ENCODE measurements around the gene PDE1C.
"Not testable (repeated sequence)": the region's sequence is repeated elsewhere in the genome, so short reads cannot be mapped to it uniquely, and the experiment has no call there.

Gene PDE1C

GRCh38 chr7:32070406-32071360 is at the start of gene PDE1C:
Gene PDE1C, minus strand, starts transcription at chr7:32070407.
- DNase-seq (ENCODE audit: low spot score), result no peak

GRCh38 chr7:32119790-32120196 is 49.6 kb upstream of the PDE1C start:
- no peak for DNase-seq (ENCODE audit: low spot score)

DNA sequence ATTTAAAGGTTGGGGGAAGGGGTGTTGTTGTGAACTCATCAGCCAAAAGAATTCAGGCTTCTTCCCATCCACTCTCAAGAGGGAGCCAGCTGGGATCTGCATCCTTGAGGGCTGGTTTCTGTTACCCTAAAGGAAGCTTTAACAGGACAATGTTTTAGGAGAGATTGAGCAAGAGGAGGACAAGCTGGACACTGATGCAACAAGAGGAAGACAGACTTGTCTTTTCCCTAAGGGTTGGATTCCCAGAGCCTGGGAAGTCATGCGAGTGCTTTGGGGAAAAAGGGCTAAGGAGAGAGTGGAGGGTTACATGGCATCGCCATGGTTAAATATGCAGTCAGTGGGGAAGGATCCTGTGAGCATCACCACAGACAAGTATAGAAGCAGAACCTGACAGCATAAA is 47.6 kb upstream of the PDE1C start:
- no peak for DNase-seq (ENCODE audit: low spot score)

- no peak for DNase-seq (ENCODE audit: low spot score)
Observed at GRCh38 chr7:32116436-32116835, 46.2 kb upstream of the PDE1C start.

- no peak for DNase-seq (ENCODE audit: low spot score)
Observed at GRCh38 chr7:32115831-32116230, 45.6 kb upstream of the PDE1C start.

DNA sequence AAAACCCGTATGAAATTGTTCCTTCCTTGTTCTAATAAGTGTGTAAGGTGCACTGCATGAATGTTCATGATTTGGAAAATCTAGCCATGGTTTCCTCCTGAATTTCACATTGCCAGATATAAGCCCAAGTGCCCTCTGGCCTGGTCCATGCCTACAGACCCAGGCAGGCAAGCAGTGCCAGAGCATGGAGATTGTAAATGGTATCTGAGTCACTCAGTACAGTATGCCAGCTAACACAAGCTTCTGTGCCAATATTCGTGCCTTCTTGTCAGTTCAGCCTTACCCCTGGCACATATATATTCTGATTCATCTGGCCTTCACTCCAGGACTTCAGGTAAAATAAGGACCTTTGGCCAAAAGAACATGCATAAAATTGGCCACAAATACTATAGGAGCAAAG is 38.4 kb upstream of the PDE1C start:
- no peak for DNase-seq (ENCODE audit: low spot score)

DNA sequence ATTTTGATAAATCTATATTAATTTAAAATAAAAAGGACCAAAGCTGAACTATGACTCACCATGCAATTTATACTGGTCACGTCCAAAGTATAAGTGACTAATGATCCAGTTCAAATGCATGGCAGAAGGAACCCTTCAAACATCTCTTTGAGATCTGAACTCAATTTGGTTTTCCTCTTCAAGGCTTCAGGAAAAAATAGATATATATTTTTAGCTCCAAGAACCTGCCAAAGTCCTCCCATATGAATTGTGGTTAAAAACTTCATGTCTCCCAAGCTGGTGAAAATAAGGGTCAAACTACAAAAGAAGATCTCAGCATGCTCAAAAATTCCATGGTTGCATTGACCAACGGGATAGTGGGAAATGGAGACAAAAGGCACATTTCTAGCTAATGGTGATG is 34.6 kb upstream of the PDE1C start:
- no peak for DNase-seq (ENCODE audit: low spot score)

- DNase-seq (ENCODE audit: low spot score), result no peak
Observed at GRCh38 chr7:32103361-32103760, 33.2 kb upstream of the PDE1C start.

DNA sequence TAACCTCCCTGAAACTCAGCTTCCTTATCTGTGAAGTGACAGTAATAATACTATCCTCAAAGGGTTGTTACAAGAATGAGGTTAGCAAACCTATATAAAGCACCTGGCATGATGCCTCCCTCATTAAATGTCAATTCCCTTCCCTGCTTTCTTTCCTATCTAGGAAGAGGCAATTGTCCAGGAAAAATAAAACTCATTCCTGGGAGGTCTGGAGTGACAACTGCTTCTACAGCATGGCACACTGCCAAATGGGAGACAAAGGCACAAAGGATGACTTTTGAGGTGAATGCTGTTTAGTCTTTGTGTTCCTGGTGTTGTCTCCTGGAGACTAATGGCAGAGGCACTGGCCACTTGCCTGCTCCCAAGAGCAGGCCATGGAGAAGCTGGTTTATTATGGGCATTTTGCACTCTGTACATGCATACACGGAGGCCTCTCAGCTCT is 32.2 kb upstream of the PDE1C start:
- DNase-seq (ENCODE audit: low spot score), result no peak

DNA sequence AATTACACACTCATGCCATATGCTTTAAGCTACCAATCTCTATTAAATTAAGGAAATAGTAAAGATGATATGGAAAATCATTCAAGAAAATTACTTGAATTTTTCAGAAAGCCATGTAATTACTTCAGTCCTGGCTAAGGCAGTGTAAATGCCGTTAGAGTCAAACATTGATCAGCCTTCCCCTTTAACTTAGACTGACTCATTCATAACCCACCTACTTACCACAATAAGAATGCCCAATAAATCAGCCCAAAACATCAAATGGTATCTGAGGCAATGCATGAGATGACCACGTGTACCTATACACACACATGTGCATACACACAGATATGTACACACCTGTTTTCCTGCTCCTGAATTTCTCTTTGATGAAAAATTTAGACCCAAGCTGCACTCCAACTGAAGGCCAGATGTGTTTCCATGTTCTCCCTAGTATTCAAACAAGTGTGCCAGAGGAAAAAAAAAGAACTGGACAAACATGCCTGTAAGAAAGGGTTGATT is 30.2 kb upstream of the PDE1C start:
- no peak for DNase-seq (ENCODE audit: low spot score)

DNA sequence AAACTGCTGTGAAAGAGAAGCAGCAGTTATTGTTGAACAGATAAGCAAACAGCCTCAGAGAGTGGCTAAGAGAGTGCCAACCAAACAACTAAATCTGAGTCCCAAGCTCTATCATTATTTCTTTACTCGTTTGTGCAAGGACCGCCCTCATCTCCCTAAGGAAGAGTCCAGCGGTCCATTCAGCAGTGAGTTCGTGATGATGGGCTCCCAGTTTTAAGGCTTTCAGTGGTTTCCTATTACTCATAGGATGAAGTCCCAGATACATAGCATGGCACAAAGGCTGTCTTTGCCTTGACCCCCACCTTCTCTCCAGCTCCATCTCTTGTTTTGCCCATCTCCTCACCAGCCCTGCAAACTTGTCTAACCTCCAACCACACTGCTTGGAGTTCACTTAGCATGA is 24.3 kb upstream of the PDE1C start:
- no peak for DNase-seq (ENCODE audit: low spot score)

DNA sequence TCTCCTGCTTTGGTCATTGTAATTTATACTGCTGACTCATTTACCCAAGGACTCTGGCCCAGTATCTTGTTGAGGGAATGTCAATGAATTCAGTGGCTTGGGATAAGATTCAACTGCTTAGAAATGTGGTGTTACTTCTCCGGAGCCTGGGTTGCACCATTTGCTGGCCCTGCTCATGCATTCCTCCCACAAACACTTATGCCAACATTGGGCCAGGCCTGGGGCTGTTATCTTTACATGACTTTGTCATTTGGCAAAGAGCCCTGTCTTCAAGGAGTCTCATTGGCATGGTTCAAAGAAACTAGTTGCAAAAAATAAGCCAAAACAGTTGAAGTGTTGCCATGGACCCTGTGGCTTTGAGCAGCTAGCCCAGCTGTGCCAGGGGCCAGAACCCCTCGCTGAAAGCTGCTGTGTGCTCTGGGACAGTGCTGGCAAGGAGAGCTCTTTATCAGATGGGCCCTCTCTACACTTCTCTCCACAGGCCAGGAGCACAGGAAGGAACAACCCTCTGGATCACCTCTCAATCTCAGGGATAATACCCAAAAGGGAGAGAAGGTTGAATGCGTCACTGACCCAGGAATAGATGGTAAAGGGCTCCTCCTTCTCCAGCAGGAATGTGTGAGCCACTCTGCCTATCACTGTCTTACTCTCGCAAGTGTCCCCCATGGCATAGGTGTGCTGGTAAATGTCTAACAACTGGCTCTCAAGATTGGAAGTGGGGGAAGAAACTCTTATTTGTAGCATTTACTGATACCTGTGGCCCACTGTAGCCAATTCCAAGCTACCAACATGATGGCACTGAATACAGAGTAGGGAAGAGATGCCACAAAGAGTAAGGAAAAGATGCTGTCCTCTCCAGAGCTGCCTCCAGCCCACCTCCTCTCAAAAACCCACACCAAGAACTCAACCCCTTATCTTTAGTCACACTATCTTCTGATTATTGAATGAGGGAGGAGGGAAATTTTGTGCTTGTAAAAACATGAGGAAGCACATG is 23.5 kb upstream of the PDE1C start:
- no peak for DNase-seq (ENCODE audit: low spot score)

GRCh38 chr7:32092346-32092745 is 22.1 kb upstream of the PDE1C start:
- no peak for DNase-seq (ENCODE audit: low spot score)

GRCh38 chr7:32091608-32092210 is 21.5 kb upstream of the PDE1C start:
- DNase-seq (ENCODE audit: low spot score), result no peak

DNA sequence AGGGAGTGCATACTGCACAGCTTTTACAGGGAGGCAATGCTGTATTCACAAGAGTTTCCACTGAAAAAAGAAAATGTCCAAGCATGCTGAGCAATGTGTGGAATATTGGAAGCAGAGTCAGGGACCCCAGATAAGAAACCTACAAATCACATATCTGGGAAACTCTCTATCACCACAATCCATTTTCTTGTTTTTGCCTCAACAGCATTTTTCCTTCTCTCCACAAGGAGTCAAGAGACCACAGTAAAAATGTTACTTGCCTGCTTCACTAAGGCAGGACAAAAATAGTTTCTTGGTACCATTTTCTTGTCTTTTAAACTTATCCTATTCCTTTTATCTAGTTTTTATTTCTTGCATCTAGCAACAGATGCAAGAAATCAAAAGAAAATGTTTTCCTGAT is 19.5 kb upstream of the PDE1C start:
- DNase-seq (ENCODE audit: low spot score), result no peak

DNA sequence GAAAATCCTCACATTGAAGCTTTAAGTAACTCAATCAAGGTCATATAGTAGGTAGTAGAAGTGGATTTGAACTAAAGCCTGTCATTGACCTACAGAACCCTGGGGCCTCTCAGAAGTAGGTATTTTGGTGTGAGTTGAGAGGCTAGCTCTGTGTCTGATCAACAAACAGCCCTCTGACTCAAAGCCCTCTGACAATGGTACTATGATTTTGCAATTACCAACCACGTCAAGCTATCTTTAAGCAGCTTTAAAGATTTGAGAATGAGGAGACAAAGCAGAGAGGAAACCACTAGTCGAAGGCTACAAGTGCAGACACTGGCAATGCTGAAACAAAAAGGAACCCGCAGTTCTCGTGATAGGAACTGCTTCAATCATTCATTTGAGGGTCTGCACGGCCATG is 19.0 kb upstream of the PDE1C start:
- DNase-seq (ENCODE audit: low spot score), result no peak

GRCh38 chr7:32088451-32088881 is 18.3 kb upstream of the PDE1C start:
- DNase-seq (ENCODE audit: low spot score), result no peak

DNA sequence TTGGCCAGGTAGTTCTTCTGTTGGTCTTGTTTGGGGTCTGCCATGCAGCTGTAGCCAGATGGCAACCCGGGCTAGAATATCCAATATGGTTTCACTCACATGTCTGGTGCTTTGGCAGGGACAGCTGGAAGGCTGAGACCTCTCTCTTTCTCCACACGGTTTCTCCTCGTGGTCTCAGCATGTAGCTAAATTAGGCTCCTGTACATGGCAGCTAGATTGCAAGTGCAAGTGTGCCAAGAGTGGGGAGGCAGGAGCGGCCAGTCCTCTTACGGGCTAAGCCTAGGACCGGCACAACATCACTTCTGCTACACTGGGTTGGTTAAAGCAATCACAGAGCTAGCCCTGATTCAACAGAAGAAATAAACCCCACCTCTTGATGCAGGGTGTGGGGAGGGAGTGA is 9.3 kb upstream of the PDE1C start:
- no peak for DNase-seq (ENCODE audit: low spot score)

DNA sequence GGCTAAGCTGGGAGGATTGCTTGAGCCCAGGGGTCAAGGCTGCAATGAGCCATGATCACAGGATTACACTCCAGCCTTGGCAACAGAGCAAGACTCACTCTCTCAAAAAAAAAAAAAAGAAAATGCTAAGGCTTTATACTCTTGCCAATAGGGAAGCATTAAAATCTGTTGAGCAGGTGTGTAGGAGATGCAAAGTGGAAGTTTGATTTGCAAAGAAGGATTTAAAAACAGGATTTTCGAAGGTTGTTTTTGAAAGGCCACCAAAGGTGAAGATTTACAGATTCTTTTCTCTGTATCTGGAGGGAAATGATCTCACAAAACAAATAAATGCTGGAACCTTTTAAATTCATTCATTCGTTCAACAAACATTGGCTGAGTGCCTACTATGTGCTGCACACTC is 8.6 kb upstream of the PDE1C start:
- DNase-seq (ENCODE audit: low spot score), result no peak

GRCh38 chr7:32077806-32078205 is 7.6 kb upstream of the PDE1C start:
- DNase-seq (ENCODE audit: low spot score), result no peak

GRCh38 chr7:32076802-32077201 is 6.6 kb upstream of the PDE1C start:
- not testable (repeated sequence) for DNase-seq (ENCODE audit: low spot score)

DNA sequence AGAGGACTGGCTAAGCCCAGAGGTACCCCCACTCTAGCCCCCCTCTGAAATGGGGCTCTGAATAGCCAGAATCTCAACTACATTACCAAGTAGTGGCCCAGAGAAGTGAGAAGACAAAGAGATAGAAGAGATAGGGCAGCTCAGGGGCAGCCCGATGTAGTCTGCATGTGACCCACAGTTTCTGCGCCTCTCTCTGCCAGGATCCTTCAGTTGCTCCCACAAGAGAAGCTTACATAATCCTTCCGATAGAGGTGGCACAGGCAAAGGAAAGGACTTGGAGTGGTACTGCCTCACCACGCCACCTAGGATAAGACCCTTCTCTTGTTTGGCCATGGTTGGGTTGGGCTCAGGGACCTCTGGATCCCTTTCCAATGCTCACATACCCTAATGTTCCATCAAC is 5.4 kb upstream of the PDE1C start:
- no peak for DNase-seq (ENCODE audit: low spot score)
